Left lung (tissue), 10 donors: ENCODE data around the gene RAI14. TPM values are rescaled to one million over a fixed set of nuclear protein-coding genes. Genes with fewer than 3 reads are reported as not detected.

Experiments used
- ATAC-seq: fragments of 200-7000 bp; cut with Tn5 transposase; one replicate; pipeline ENCODE4 v1.9.1; 2020; ENCODE audit warnings: moderate library complexity
- DNase-seq, 4 donors: peaks; one replicate each; pipeline ENCODE4 v3.0.0-alpha.2; 2013 to 2020
- H3K27ac ChIP-seq, 2 donors: fragments of 200-600 bp; sonication (generic) in 1 of 2; one replicate each; pipeline versions ENCODE4 v1.5.0 to v1.8.0; 2020 to 2021
- H3K27me3 ChIP-seq, 2 donors: fragments of 200-600 bp; sonication (generic) in 1 of 2; one replicate each; pipeline versions ENCODE4 v1.5.0 to v1.8.0; 2020 to 2021
- H3K36me3 ChIP-seq, 2 donors: fragments of 200-600 bp; sonication (generic) in 1 of 2; one replicate each; pipeline versions ENCODE4 v1.5.0 to v1.8.0; 2020 to 2021
- H3K4me1 ChIP-seq, 2 donors: fragments of 200-600 bp; one replicate each; pipeline ENCODE4 v1.8.0; 2021
- H3K4me3 ChIP-seq, 2 donors: fragments of 200-600 bp; sonication (generic) in 1 of 2; one replicate each; pipeline versions ENCODE4 v1.5.0 to v1.8.0; 2020 to 2021; ENCODE audit warnings: mild to moderate bottlenecking in 1 of 2
- H3K9me3 ChIP-seq, 2 donors: fragments of 200-600 bp; sonication (generic) in 1 of 2; one replicate each; pipeline versions ENCODE4 v1.5.0 to v1.8.0; 2020 to 2021
- CTCF ChIP-seq, 2 donors: fragments of 200-600 bp; sonication (generic) in 1 of 2; IDR thresholded peaks; one replicate each; pipeline versions ENCODE4 v1.5.0 to v1.8.0; 2021; ENCODE audit warnings: antibody characterized with exemption in 2 of 2
- intact Hi-C, 2 donors: fragments of 100-400 bp; cut with DNase I; formaldehyde crosslinking; loops; one replicate each; pipeline versions ENCODE4 v1.11.2 to v1.14.2; 2022
- polyA plus RNA-seq, 6 donors: library from polyadenylated mRNA; unstranded; fragments of 120-200 nt; gene quantifications; one replicate each; pipeline ENCODE4 v1.2.1, GENCODE V29; 2013; ENCODE audit not compliant: insufficient read length in 6 of 6
- total RNA-seq, 2 donors: library from RNA; stranded (reverse); fragmentation: NEBNext Ultra II Directional; extraction: Animal tissue kit (Norgen Biotek cat#: 25700); gene quantifications; one replicate each; pipeline ENCODE4 v1.2.1, GENCODE V29; 2021
- donor health status: DM: no; HTN: yes; CAD: no.
- donor health status: DM: no; HTN: no; CAD: no.

RAI14 gene
- total and polyA plus RNA-seq, 8 donors = 48.4 to 109 (median 53.8) TPM

GRCh38 chr5:34692786-34693185 is 36.7 kb downstream of the RAI14 start:
- no peak for TF ChIP-seq CTCF (IDR thresholded peaks at IDR 0.05)
- ATAC-seq (no peak), DNase-seq (no peak)
- Histone ChIP-seq H3K36me3 (no peaks in the 10 kb centered on the region), H3K4me3 (no peak overlapping the region), H3K4me1 (peaks cover 7 to 12% of the 10 kb centered on the region in 2 donors), H3K9me3 (no peaks in the 10 kb centered on the region), H3K27me3 (no peaks in the 10 kb centered on the region), H3K27ac (no peak overlapping the region)
- intact Hi-C loops = no loop called here

GRCh38 chr5:34694012-34694411 is 37.9 kb downstream of the RAI14 start:
- Histone ChIP-seq H3K27me3 (no peaks in the 10 kb centered on the region), H3K36me3 (no peaks in the 10 kb centered on the region), H3K4me3 (no peak overlapping the region), H3K27ac (peak overlapping the region in 1 of 2 donors; percentile 29), H3K9me3 (no peaks in the 10 kb centered on the region), H3K4me1 (peaks cover 0 to 12% of the 10 kb centered on the region in 2 donors)
- no peak for DNase-seq
- ATAC-seq = no peak
- intact Hi-C loops = no loop called here
- TF ChIP-seq CTCF (IDR thresholded peaks at IDR 0.05) = no peak

- ATAC-seq (no peak), DNase-seq (no peak)
- TF ChIP-seq CTCF (IDR thresholded peaks at IDR 0.05) = no peak
- H3K27ac ChIP-seq = peak overlapping the region; percentile 23 to 29
- no peaks in the 10 kb centered on the region for H3K9me3 ChIP-seq
- H3K27me3 ChIP-seq = no peaks in the 10 kb centered on the region
- peaks cover 0 to 12% of the 10 kb centered on the region in 2 donors for H3K4me1 ChIP-seq
- H3K4me3 ChIP-seq = no peak overlapping the region
- intact Hi-C loops = no loop called here
- no peaks in the 10 kb centered on the region for H3K36me3 ChIP-seq
These were observed 38.6 kb downstream of the RAI14 start for GRCh38 chr5:34694685-34695084.

- Histone ChIP-seq H3K9me3 (no peaks in the 10 kb centered on the region), H3K27ac (peak overlapping the region; percentile 23 to 29), H3K36me3 (no peaks in the 10 kb centered on the region), H3K27me3 (no peaks in the 10 kb centered on the region), H3K4me1 (peaks cover 0 to 12% of the 10 kb centered on the region in 2 donors), H3K4me3 (no peak overlapping the region)
- intact Hi-C loops = no loop called here
- ATAC-seq (peak; percentile 40), DNase-seq (no peak)
- no peak for TF ChIP-seq CTCF (IDR thresholded peaks at IDR 0.05)
These were observed 39.3 kb downstream of the RAI14 start for GRCh38 chr5:34695275-34696027.

- Histone ChIP-seq H3K27ac (no peak overlapping the region), H3K9me3 (no peaks in the 10 kb centered on the region), H3K4me3 (no peak overlapping the region), H3K27me3 (no peaks in the 10 kb centered on the region), H3K36me3 (no peaks in the 10 kb centered on the region), H3K4me1 (peaks cover 0 to 12% of the 10 kb centered on the region in 2 donors)
- no peak for TF ChIP-seq CTCF (IDR thresholded peaks at IDR 0.05)
- intact Hi-C loops = no loop called here
- DNase-seq (no peak), ATAC-seq (no peak)
These were observed 41.4 kb downstream of the RAI14 start for GRCh38 chr5:34697308-34698108.
